Lower leg skin (tissue), 3 donors: Measurements from ENCODE around the gene GLT1D1.

Experiments
- CTCF ChIP-seq, 3 donors: fragments of 450-650 bp; IDR thresholded peaks; one replicate each; pipeline ENCODE4 v1.5.1; 2016; ENCODE audit warnings: antibody characterized with exemption in 3 of 3, mild to moderate bottlenecking in 3 of 3, moderate library complexity in 2 of 3
- POLR2A ChIP-seq, 2 donors: fragments of 450-650 bp; IDR thresholded peaks; one replicate each; pipeline ENCODE4 v1.6.1; 2016 to 2017; ENCODE audit warnings: antibody characterized with exemption in 2 of 2, mild to moderate bottlenecking in 1 of 2, moderate library complexity in 1 of 2

GRCh38 chr12:128905003-128905544, 51.8 kb downstream of the GLT1D1 start:
- no peak for TF ChIP-seq CTCF (IDR thresholded peaks at IDR 0.05)
- TF ChIP-seq POLR2A (IDR thresholded peaks at IDR 0.05) = no peak
